ENCODE measurements around the gene MRPL43. TPM values are rescaled to one million over a fixed set of nuclear protein-coding genes. Genes with fewer than 3 reads are reported as not detected.
A peak's percentile ranks its signal among the peaks of the same experiment; 100 is the strongest.

MRPL43 gene
- total and polyA plus RNA-seq, 4 donors: 30.5 to 76.0 (median 57.8) TPM

DNA sequence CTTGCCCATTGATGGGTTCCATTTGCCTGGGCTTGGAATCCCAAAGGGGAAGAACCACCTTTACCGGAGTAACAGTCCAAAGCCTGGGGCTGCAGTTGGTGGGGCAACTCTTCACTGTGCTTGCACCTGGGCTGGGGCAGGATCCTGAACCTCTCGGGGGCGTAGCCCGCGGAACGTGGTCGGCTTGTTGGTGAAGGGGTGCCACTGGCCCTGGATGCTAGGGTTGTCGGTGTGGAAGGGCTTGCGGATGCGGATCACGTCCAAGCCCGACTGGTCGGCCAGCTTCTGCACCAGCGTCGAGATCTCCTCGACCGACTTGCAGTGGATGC is 710 bp downstream of the MRPL43 start (continued):
- TF ChIP-seq YY1 (IDR thresholded peaks at IDR 0.05) (no peak), JUND (IDR thresholded peaks at IDR 0.05) (no peak), SP1 (IDR thresholded peaks at IDR 0.05) (no peak), HNF4G (IDR thresholded peaks at IDR 0.05) (no peak), FOXA1 (IDR thresholded peaks at IDR 0.05) (no peak), TAF1 (conservative IDR thresholded peaks at IDR 0.05) (no peak), MAX (IDR thresholded peaks at IDR 0.05) (no peak), FOXA2 (IDR thresholded peaks at IDR 0.05) (no peak)

DNA sequence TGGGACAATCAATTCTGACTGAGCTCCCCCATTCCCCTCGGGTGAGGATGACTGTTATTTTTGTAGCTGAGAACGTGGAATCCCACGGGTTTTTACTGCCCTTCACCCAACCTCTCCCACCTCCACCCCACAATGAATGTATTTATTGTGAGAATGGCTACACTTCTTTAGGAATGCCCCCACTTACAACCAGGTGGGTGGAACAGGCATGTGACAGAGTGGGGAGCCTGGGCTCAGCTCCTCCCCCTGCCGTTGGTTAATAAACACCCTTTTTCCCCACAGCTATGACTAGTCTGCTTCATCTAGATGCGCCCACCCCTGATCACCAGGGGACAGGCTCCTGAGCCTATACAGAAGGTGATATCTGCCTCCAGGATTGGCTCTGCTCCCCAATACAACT is 2.0 kb downstream of the MRPL43 start:
- WGBS: 61% methylated on average over 5 of the region's 5 CpGs
- H3K9me3 ChIP-seq (ENCODE audit: control insufficient read depth in 4 of 4, low read length in 3 of 4): no peaks in the 10 kb centered on the region
- peaks cover under 1 to 27% (median 12%) of the 10 kb centered on the region in 4 donors for H3K36me3 ChIP-seq (ENCODE audit: control insufficient read depth in 4 of 4, insufficient read depth in 3 of 4, low read depth in 1 of 4, low read length in 3 of 4)
- DNase-seq (ENCODE audit: low spot score): no peak
- H3K9ac ChIP-seq (ENCODE audit: low read depth in 1 of 2, low read length in 2 of 2): no peak overlapping the region
- no peak overlapping the region for H3K4me3 ChIP-seq (ENCODE audit: low read depth in 1 of 3, low read length in 3 of 3)
- H3K4me1 ChIP-seq (ENCODE audit: control insufficient read depth in 4 of 4, insufficient read depth in 4 of 4, low read length in 3 of 4): peaks cover 4 to 33% (median 28%) of the 10 kb centered on the region in 4 donors
- no peaks in the 10 kb centered on the region for H3K27me3 ChIP-seq (ENCODE audit: control insufficient read depth in 4 of 4, insufficient read depth in 4 of 4, low read length in 3 of 4)
- TF ChIP-seq, protein P1, sequence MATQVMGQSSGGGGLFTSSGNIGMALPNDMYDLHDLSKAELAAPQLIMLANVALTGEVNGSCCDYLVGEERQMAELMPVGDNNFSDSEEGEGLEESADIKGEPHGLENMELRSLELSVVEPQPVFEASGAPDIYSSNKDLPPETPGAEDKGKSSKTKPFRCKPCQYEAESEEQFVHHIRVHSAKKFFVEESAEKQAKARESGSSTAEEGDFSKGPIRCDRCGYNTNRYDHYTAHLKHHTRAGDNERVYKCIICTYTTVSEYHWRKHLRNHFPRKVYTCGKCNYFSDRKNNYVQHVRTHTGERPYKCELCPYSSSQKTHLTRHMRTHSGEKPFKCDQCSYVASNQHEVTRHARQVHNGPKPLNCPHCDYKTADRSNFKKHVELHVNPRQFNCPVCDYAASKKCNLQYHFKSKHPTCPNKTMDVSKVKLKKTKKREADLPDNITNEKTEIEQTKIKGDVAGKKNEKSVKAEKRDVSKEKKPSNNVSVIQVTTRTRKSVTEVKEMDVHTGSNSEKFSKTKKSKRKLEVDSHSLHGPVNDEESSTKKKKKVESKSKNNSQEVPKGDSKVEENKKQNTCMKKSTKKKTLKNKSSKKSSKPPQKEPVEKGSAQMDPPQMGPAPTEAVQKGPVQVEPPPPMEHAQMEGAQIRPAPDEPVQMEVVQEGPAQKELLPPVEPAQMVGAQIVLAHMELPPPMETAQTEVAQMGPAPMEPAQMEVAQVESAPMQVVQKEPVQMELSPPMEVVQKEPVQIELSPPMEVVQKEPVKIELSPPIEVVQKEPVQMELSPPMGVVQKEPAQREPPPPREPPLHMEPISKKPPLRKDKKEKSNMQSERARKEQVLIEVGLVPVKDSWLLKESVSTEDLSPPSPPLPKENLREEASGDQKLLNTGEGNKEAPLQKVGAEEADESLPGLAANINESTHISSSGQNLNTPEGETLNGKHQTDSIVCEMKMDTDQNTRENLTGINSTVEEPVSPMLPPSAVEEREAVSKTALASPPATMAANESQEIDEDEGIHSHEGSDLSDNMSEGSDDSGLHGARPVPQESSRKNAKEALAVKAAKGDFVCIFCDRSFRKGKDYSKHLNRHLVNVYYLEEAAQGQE (IDR thresholded peaks at IDR 0.05): no peak
- TF ChIP-seq RAD21 (IDR thresholded peaks at IDR 0.05) (peak in 1 of 2 donors; percentile 3), SP1 (IDR thresholded peaks at IDR 0.05) (no peak), HNF4G (IDR thresholded peaks at IDR 0.05) (no peak)
- no peak overlapping the region for H3K27ac ChIP-seq (ENCODE audit: low read depth in 1 of 2, low read length in 2 of 2)

- Histone ChIP-seq H3K36me3 (ENCODE audit: control insufficient read depth in 4 of 4, insufficient read depth in 3 of 4, low read depth in 1 of 4, low read length in 3 of 4) (peaks cover 0 to 30% (median 18%) of the 10 kb centered on the region in 4 donors), H3K27me3 (ENCODE audit: control insufficient read depth in 4 of 4, insufficient read depth in 4 of 4, low read length in 3 of 4) (no peaks in the 10 kb centered on the region), H3K9me3 (ENCODE audit: control insufficient read depth in 4 of 4, low read length in 3 of 4) (no peaks in the 10 kb centered on the region), H3K4me1 (ENCODE audit: control insufficient read depth in 4 of 4, insufficient read depth in 4 of 4, low read length in 3 of 4) (peaks cover 4 to 33% (median 28%) of the 10 kb centered on the region in 4 donors), H3K27ac (ENCODE audit: low read depth in 1 of 2, low read length in 2 of 2) (no peak overlapping the region), H3K9ac (ENCODE audit: low read depth in 1 of 2, low read length in 2 of 2) (no peak overlapping the region), H3K4me3 (ENCODE audit: low read depth in 1 of 3, low read length in 3 of 3) (no peak overlapping the region)
- TF ChIP-seq SP1 (IDR thresholded peaks at IDR 0.05) (no peak), MAX (IDR thresholded peaks at IDR 0.05) (no peak), FOXA1 (IDR thresholded peaks at IDR 0.05) (no peak), RXRA (IDR thresholded peaks at IDR 0.05) (no peak), HNF4G (IDR thresholded peaks at IDR 0.05) (no peak), NR2F2 (IDR thresholded peaks at IDR 0.05) (no peak), RAD21 (IDR thresholded peaks at IDR 0.05) (no peak), FOXA2 (IDR thresholded peaks at IDR 0.05) (no peak), TAF1 (conservative IDR thresholded peaks at IDR 0.05) (no peak), EGR1 (IDR thresholded peaks at IDR 0.05; ENCODE audit: low read depth in 2 of 2) (no peak), GABPA (IDR thresholded peaks at IDR 0.05 in 1 of 2, conservative IDR thresholded peaks at IDR 0.05 in 1 of 2) (no peak), ZBTB33 (IDR thresholded peaks at IDR 0.05) (no peak)
- TF ChIP-seq, protein P2, sequence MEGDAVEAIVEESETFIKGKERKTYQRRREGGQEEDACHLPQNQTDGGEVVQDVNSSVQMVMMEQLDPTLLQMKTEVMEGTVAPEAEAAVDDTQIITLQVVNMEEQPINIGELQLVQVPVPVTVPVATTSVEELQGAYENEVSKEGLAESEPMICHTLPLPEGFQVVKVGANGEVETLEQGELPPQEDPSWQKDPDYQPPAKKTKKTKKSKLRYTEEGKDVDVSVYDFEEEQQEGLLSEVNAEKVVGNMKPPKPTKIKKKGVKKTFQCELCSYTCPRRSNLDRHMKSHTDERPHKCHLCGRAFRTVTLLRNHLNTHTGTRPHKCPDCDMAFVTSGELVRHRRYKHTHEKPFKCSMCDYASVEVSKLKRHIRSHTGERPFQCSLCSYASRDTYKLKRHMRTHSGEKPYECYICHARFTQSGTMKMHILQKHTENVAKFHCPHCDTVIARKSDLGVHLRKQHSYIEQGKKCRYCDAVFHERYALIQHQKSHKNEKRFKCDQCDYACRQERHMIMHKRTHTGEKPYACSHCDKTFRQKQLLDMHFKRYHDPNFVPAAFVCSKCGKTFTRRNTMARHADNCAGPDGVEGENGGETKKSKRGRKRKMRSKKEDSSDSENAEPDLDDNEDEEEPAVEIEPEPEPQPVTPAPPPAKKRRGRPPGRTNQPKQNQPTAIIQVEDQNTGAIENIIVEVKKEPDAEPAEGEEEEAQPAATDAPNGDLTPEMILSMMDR (IDR thresholded peaks at IDR 0.05; ENCODE audit: low read depth, low read length, missing input control): no peak
- WGBS: 90% methylated on average over 2 of the region's 2 CpGs
- DNase-seq (ENCODE audit: low spot score): no peak
Measured at GRCh38 chr10:100984672-100985177, 2.6 kb downstream of the MRPL43 start.
